Endothelial cell of umbilical vein (primary cell): Measurements from ENCODE around the gene PAK6. TPM values are rescaled to one million over a fixed set of nuclear protein-coding genes. Genes with fewer than 3 reads are reported as not detected.

Experiments
- BruUV-seq: library from RNA; stranded (reverse); fragments of 400-500 nt; replicated peaks from 2 replicates; lab custom pipeline; 2021; lab: Mats Ljungman, UMichigan
- CTCF ChIA-PET: fragments of 300-600, 350-600 bp; sonication (Branson Sonifier 250); formaldehyde crosslinking; loops from one replicate; lab custom pipeline; 2021; ENCODE audit warnings: antibody characterized with exemption, inconsistent platforms; lab: Charles Lee
- POLR2A ChIA-PET: fragments of 300-600, 350-600 bp; sonication (Branson Sonifier 250); formaldehyde crosslinking; loops from one replicate; lab custom pipeline; 2021; ENCODE audit warnings: antibody characterized with exemption, inconsistent platforms; lab: Charles Lee
- DNase-seq: peaks from one replicate; pipeline ENCODE4 v3.0.0-alpha.2; 2011; ENCODE audit warnings: low read depth, low spot score
- FAIRE-seq: peaks from 2 replicates; lab custom pipeline; 2011; peaks lifted over from hg19 to GRCh38; lab: Jason Lieb, UNC
- H2AFZ ChIP-seq: 2 replicates; pipeline ENCODE4 v1.6.0; 2012; ENCODE audit warnings: low read depth, low read length, control low read depth, inconsistent platforms
- H3K27ac ChIP-seq: 2 replicates; pipeline ENCODE4 v1.5.1; 2011; ENCODE audit warnings: low read depth, mild to moderate bottlenecking, control low read depth, low read length, moderate library complexity; ENCODE audit not compliant: insufficient read depth
- H3K27me3 ChIP-seq, 2 experiments: 2 replicates each; pipeline versions ENCODE4 v1.6.0 to v1.6.1; 2011; ENCODE audit warnings: low read length in 2 of 2, mixed read lengths in 1 of 2; ENCODE audit not compliant: control insufficient read depth in 2 of 2, insufficient read depth in 2 of 2
- H3K36me3 ChIP-seq, 2 experiments: 2 replicates in 1 of 2; 3 replicates in 1 of 2; pipeline ENCODE4 v1.5.1; 2011; ENCODE audit warnings: low read length in 2 of 2, mild to moderate bottlenecking in 1 of 2, moderate library complexity in 1 of 2; ENCODE audit not compliant: control insufficient read depth in 2 of 2, insufficient read depth in 2 of 2; ENCODE audit errors: extremely low read depth in 1 of 2
- H3K4me1 ChIP-seq: 3 replicates; pipeline ENCODE4 v1.5.1; 2011; ENCODE audit warnings: mild to moderate bottlenecking, low read length; ENCODE audit not compliant: control insufficient read depth, insufficient read depth; ENCODE audit errors: extremely low read depth
- H3K4me2 ChIP-seq: 2 replicates; pipeline ENCODE4 v1.6.1; 2011; ENCODE audit warnings: low read length, control low read depth, mixed read lengths; ENCODE audit not compliant: insufficient read depth
- H3K4me3 ChIP-seq, 3 experiments: fragments of 200-600 bp in 1 of 3; sonication (generic), shearing (Covaris generic) in 1 of 3; replicated peaks in 1 of 3; 2 replicates each; pipeline ENCODE4 v1.5.1; 2011 to 2016; ENCODE audit warnings: control low read depth in 3 of 3, low read length in 3 of 3, mild to moderate bottlenecking in 2 of 3, inconsistent platforms in 1 of 3, low read depth in 1 of 3, moderate library complexity in 1 of 3; ENCODE audit not compliant: insufficient read depth in 1 of 3
- H3K79me2 ChIP-seq: 2 replicates; pipeline ENCODE4 v1.6.0; 2012; ENCODE audit warnings: low read length, inconsistent platforms; ENCODE audit not compliant: control insufficient read depth, insufficient read depth
- H3K9ac ChIP-seq: replicated peaks from 2 replicates; pipeline ENCODE3; 2011; ENCODE audit warnings: low read length, control low read depth; ENCODE audit not compliant: insufficient read depth; ENCODE audit errors: extremely low read depth
- H3K9me1 ChIP-seq: replicated peaks from 3 replicates; pipeline ENCODE4 v1.6.0; 2011; ENCODE audit warnings: mild to moderate bottlenecking, low read length; ENCODE audit not compliant: control insufficient read depth, insufficient read depth; ENCODE audit errors: extremely low read depth
- H3K9me3 ChIP-seq: replicated peaks from 2 replicates; pipeline ENCODE4 v1.5.1; 2012; ENCODE audit warnings: low read length, inconsistent platforms; ENCODE audit not compliant: control insufficient read depth, insufficient read depth
- H4K20me1 ChIP-seq: replicated peaks from 2 replicates; pipeline ENCODE3; 2011; ENCODE audit warnings: mild to moderate bottlenecking, low read length; ENCODE audit not compliant: control insufficient read depth, insufficient read depth; ENCODE audit errors: extremely low read depth
- CTCF ChIP-seq, 2 donors: IDR thresholded peaks; 1 replicate in 1 of 2; 2 replicates in 1 of 2; pipeline ENCODE4 v1.5.1; 2011; ENCODE audit warnings: low read length in 2 of 2, mild to moderate bottlenecking in 2 of 2, moderate library complexity in 2 of 2, control low read depth in 1 of 2, inconsistent platforms in 1 of 2, low read depth in 1 of 2; ENCODE audit not compliant: insufficient read depth in 1 of 2; ENCODE audit errors: extremely low read depth in 1 of 2
- EZH2 ChIP-seq: IDR thresholded peaks from 2 replicates; pipeline ENCODE4 v1.6.1; 2012; ENCODE audit warnings: borderline replicate concordance, low read depth, mild to moderate bottlenecking, moderate library complexity, low read length, inconsistent platforms; ENCODE audit not compliant: severe bottlenecking
- FOS ChIP-seq: IDR thresholded peaks from 2 replicates; pipeline ENCODE4 v1.6.1; 2011; ENCODE audit warnings: mild to moderate bottlenecking, low read length, moderate library complexity, borderline replicate concordance; ENCODE audit not compliant: insufficient read depth
- GATA2 ChIP-seq: IDR thresholded peaks from 2 replicates; pipeline ENCODE4 v1.7.0; 2011; ENCODE audit warnings: low read depth, mild to moderate bottlenecking, moderate library complexity, mixed read lengths, low read length; ENCODE audit not compliant: insufficient read length, insufficient read depth
- JUN ChIP-seq: IDR thresholded peaks from 2 replicates; pipeline ENCODE4 v1.6.1; 2011; ENCODE audit warnings: borderline replicate concordance, low read depth; ENCODE audit not compliant: insufficient read length, insufficient read depth
- MAX ChIP-seq: IDR thresholded peaks from 2 replicates; pipeline ENCODE4 v1.6.1; 2011; ENCODE audit not compliant: insufficient read depth, insufficient read length
- MYC ChIP-seq: IDR thresholded peaks from one replicate; pipeline ENCODE4 v1.6.1; 2011; ENCODE audit warnings: mild to moderate bottlenecking, low read depth, low read length
- POLR2A ChIP-seq: IDR thresholded peaks from 2 replicates; pipeline ENCODE4 v1.6.1; 2012; ENCODE audit warnings: low read depth, mild to moderate bottlenecking, control low read depth, low read length
- POLR2AphosphoS5 ChIP-seq: IDR thresholded peaks from 2 replicates; pipeline ENCODE4 v1.6.1; 2012; ENCODE audit warnings: low read depth, mild to moderate bottlenecking, control low read depth, low read length, moderate library complexity; ENCODE audit not compliant: insufficient read depth
- dilution Hi-C: fragments of 300-500 bp; cut with MboI; formaldehyde crosslinking; loops from one replicate; pipeline ENCODE4 v1.15.0; 2019; ENCODE audit warnings: low sequenced_read_pairs; ENCODE audit not compliant: extremely low pct_ligation_motif_present
- intact Hi-C: fragments of 100-400 bp; cut with micrococcal nuclease; formaldehyde crosslinking; loops from one replicate; pipeline ENCODE4 v1.10.0; 2022
- polyA plus RNA-seq, 4 experiments: library from polyadenylated mRNA; depleted of rRNA in 3 of 4; stranded (reverse) in 3 of 4; unstranded in 1 of 4; fragments of >200 nt; gene quantifications; 2 replicates each; pipeline versions ENCODE4 v1.2.1 to v1.2.3, GENCODE V29; 2011 to 2012; ENCODE audit warnings: missing spikeins in 1 of 4
- total RNA-seq: library from RNA; stranded (reverse); gene quantifications from 2 replicates; pipeline ENCODE4 v1.2.3, GENCODE V29; 2021

Gene PAK6
- total and polyA plus RNA-seq, 2 donors (not counting 3 experiments of a cell fraction or from before 2014, with no cell fraction given) = not detected

- no peaks in the 10 kb centered on the region for H3K36me3 ChIP-seq
- DNase-seq (no peak), FAIRE-seq (no peak)
- ChIA-PET POLR2A (no interaction called here), CTCF (interaction anchor here (0.8 to 2.6 kb wide), 4 partner anchors 10 to 27 kb away, joined by 3 to 15 read pairs (median 6); no protein-coding TSS in a partner anchor)
- H3K9ac ChIP-seq = no peak overlapping the region
- H3K27me3 ChIP-seq = peaks cover 13% of the 10 kb centered on the region in 2 experiments
- TF ChIP-seq POLR2AphosphoS5 = no peak
- no peak for TF ChIP-seq MAX
- TF ChIP-seq JUN = no peak
- no peak for TF ChIP-seq MYC
- TF ChIP-seq FOS = no peak
- no peak for TF ChIP-seq CTCF (IDR thresholded peaks at IDR 0.05; ENCODE audit: extremely low read depth in 1 of 2, insufficient read depth in 1 of 2, low read depth in 1 of 2, low read length in 2 of 2)
- TF ChIP-seq EZH2 = no peak
- no peak for TF ChIP-seq GATA2
- no peak for TF ChIP-seq POLR2A
- H3K4me3 ChIP-seq = no peak overlapping the region
- peaks cover 2% of the 10 kb centered on the region for H3K4me1 ChIP-seq
- BruUV-seq = no TSS peak
- no peaks in the 10 kb centered on the region for H4K20me1 ChIP-seq
- intact Hi-C loops = no loop called here
- no peaks in the 10 kb centered on the region for H3K9me3 ChIP-seq
- no peak overlapping the region for H2AFZ ChIP-seq
- H3K4me2 ChIP-seq = no peak overlapping the region
- H3K27ac ChIP-seq = no peak overlapping the region
- no peaks in the 10 kb centered on the region for H3K79me2 ChIP-seq
- no peaks in the 10 kb centered on the region for H3K9me1 ChIP-seq
- dilution Hi-C loops = no loop called here
Observed at GRCh38 chr15:40247406-40247971, 8.6 kb downstream of the PAK6 start.
